Panc1 (cell line): Measurements from ENCODE around the gene TFF3.

ENCODE experiments used
- CTCF ChIP-seq: fragments of 450-650 bp; IDR thresholded peaks from 2 replicates; pipeline ENCODE4 v1.5.1; 2017; ENCODE audit warnings: mild to moderate bottlenecking
- POLR2AphosphoS5 ChIP-seq: IDR thresholded peaks from 2 replicates; pipeline ENCODE4 v1.6.1; 2012; ENCODE audit warnings: mild to moderate bottlenecking, low read depth, low read length, moderate library complexity
- TCF7L2 ChIP-seq: IDR thresholded peaks from 2 replicates; pipeline ENCODE4 v1.6.1; 2011; ENCODE audit warnings: mild to moderate bottlenecking, low read depth, low read length, inconsistent platforms

- TF ChIP-seq CTCF (no peak), TCF7L2 (no peak), POLR2AphosphoS5 (no peak)
Observed at GRCh38 chr21:42317341-42317741, 2.1 kb upstream of the TFF3 start.
